Measurements from ENCODE around the gene TSPAN33.
"Not testable (repeated sequence)": the region's sequence is repeated elsewhere in the genome, so short reads cannot be mapped to it uniquely, and the experiment has no call there.

The TSPAN33 gene, protein sequence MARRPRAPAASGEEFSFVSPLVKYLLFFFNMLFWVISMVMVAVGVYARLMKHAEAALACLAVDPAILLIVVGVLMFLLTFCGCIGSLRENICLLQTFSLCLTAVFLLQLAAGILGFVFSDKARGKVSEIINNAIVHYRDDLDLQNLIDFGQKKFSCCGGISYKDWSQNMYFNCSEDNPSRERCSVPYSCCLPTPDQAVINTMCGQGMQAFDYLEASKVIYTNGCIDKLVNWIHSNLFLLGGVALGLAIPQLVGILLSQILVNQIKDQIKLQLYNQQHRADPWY

DNA sequence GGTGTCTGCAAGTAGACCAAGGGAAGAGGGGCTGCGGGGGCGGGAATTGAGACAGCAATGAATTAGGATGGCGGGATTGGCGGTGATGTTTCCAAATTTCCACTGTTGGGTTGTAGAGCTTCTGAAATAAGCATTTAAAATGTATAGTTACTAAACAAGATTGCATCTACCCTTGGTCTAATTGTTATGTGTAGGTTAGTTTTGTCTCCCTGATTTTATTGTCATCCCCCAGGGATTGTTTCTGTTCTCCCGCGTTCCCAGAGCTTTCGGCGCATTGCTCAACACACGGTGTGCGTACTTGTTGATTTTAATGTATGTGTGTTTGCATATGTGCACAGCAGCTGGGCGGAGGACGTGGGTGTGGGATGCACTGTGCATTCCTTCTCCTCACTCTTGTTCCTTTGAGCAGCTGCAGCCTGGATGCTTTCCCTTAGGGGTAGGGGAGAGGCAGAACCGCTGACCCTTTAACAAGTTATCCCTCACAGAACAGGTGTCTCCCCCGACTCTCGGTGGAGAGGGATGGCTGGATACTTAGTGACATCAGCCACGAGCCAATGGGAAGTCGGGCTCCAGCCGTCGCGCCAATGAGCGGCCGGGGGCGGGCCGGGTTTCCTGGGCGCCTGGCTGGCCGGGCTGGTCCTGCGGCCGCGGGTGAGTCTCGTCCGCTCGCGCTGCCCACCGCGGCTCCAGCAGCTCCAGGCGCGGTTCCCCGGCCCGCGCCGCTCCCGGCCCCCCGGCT is at the start of gene TSPAN33:
TSPAN33 (plus strand) TSS at position 613 of the 739 bp plus-strand sequence. CDS start 274 bp downstream, outside the sequence.
- peak; percentile 50 to 58 for DNase-seq

- DNase-seq: no peak
Observed at GRCh38 chr7:129095258-129095657, 49.2 kb upstream of the TSPAN33 start.

DNA sequence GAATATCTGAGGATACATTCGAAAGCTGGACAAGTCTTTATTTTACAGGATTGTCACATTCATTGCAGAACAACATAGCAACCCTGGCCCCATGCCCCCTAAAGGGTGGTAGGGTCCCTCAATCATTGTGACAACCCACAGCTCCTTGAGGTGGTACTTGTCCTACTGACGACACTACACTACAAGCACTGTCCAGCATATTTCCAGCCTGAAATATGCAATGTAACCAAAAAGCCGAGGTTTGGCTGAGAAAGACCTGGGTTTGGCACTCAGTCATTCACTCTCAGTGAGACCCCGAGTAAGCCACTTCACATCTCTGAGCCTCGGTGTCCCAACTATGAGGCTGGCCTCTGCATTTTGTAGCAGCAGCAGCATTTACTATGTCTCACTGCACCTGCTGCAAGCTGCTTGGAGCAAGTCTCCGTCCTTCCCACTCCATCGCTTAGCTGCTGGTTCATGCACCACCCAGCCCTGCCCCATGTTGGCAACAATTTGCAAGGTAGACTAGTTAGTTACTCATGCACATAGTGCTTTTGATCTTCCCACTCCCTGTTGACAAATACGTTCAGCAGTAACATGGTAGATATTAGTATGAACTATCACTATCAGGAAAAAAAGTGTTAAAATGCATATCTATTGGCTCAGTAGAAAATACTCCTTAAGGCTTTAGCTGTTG is 46.0 kb upstream of the TSPAN33 start:
- DNase-seq: no peak

DNA sequence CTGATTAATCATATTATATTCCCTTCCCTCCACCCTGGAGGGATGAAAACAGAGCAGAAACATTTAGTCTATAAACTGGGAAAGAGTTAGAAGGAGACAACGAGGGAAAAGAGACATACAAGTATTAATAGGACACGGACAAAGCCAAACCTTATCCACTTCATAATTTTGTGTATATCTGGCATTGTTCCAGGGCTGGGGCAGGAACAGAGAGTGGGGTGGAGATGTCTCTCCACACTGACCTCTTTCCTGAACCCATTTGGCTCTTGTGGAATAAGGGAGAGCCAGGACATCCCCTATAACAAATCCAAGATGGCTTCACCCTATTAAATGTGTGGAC is 43.7 kb upstream of the TSPAN33 start:
- DNase-seq: no peak

GRCh38 chr7:129101746-129102145 is 42.8 kb upstream of the TSPAN33 start:
- DNase-seq: peak in 1 of 2 experiments; percentile 49

DNA sequence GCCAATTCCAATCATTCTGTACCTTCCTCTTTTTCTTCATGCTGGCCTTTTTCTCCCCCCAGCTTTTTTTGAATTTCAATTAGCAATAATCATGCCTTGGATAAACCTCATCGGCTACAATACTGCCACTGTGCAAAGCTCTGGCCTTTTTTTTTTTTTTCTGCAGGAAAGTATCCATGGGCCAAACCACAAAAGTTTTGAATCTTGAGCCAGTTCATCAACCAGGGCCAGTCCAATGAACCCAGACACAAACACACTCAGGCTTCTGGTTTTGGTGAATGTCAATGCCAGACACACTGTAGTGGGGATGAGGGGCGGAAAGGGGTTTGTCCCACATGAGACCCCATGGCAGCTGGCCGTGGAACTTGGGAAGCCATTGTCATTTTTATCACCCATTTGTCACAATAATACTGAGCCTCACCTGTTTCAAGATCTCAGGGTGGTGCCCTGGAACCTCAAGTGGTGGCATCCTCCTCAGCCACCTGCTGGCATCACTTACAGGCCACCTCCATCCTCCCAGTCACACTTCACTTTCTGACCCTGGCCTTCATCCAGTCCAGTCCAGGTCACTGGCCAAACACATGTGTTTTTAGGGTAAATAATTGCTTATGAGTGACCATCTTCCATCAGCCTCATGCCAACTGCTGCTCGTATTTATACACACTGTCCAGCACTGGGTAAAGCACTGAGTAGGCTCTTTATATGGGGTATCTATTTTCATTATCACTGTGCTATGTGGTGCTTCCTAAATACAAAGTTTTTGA is 40.8 kb upstream of the TSPAN33 start:
- DNase-seq: no peak

GRCh38 chr7:129108581-129108980 is 35.9 kb upstream of the TSPAN33 start:
- DNase-seq: no peak

DNA sequence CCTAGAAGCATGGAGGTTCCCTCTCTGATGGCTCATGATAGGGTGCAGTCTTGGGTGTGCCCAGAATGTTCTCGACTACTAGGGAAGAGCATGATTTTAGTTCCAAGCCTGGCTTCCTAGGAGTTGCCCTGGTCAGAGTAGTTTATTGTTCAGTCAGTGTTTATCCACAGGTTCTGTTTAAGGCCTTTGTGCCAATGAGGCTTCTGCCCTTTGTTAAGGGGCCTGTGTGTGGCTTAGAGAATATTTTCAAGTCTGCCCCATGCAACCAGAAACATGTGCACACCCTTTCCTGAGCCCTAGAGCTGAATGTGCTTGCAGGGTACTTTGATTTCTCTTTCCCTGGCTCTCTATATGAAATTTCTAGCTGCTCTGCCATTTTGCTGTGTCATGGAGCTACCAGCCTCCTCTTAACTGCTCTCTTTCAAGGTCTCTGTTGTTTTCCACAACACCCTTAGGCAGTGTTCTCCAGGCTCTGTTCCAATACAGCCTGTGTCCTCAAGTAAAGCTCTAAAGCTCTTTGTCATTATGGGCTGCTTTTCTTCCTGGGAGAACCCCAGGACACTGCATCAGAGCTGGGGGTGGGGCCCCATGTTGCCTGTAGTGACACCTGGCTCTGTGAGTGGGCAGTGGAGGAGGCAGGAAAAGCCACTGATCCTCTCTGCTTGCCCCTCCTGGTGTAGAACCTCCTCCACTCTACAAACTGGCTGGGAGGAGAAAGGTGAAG is 34.1 kb upstream of the TSPAN33 start:
- no peak for DNase-seq

DNA sequence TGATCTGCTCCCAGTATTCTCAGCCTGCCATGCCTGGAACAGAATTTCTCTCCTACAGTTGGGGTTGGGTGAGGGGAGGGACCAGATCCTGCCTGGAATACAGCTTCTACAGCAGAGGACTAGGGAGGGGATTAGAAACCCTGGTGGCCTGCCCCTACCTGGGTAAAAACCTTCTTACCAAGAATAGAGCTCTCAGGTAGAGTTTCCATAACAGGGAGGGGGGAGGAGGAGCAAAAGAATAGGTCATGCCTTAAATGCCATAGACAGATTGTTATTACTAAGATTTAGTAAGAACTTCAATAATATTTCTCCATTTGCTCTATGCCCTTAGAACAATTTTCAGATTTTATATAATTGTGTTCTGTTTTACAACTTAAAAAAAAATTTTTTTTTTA is 33.5 kb upstream of the TSPAN33 start:
- DNase-seq: no peak

- DNase-seq: no peak
Observed at GRCh38 chr7:129115676-129116075, 28.8 kb upstream of the TSPAN33 start.

- DNase-seq: no peak
Observed at GRCh38 chr7:129118182-129118581, 26.3 kb upstream of the TSPAN33 start.

DNA sequence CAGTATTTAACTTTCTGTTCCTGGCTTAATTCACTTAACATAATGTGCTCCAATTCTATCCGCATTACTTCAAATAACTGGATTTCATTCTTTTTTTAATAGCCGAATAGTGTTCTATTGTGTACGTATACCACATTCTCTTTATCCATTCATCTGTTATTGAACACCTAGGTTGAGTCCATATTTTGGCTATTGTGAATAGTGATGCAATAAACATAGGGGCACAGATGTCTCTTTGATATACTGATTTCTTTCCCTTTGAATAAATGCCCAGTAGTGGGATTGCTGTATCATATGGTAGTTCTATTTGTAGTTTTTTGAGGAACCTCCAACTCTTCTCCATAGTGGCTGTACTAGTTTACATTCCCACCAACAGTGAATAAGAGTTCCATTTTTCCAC is 25.5 kb upstream of the TSPAN33 start:
- DNase-seq: no peak

- DNase-seq: not testable (repeated sequence)
Observed at GRCh38 chr7:129121501-129122077, 22.9 kb upstream of the TSPAN33 start.

GRCh38 chr7:129122078-129122750 is 22.3 kb upstream of the TSPAN33 start:
- DNase-seq: no peak

DNA sequence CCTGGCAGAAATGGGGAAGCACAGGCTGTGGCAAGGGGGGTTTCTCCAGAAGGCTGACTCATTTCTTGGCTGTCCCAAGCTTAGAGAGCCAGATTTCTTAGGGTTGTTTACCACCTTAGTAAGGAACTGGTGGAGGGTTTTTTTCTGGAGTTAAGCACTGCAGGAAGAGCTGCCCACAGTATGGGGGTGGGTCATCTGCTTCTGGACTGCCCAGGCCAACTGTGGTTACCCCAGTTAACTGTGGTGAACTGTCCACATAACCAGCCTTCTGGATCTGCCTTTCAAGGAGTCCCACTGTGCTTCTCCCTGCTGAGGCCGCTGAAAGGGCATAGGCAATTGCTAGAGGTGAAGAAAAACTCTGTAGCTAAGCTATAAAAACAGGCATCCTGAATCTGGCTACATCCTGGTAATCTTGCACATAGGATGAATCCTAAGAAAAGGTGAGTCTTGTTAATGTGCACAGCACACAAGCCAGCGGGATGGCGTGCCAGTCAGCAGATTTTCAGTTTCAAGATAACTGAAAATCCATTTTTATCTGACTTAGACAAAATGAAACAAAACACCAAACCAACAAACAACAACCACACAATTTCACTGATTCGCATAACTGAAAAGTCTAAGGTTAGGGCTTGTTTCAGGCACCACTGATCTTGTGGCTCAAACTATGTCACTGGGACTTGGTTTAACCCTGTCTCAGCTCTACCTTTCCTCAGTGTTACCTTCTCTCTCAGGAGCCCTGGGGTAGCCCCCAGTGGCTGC is 21.6 kb upstream of the TSPAN33 start:
- no peak for DNase-seq

DNA sequence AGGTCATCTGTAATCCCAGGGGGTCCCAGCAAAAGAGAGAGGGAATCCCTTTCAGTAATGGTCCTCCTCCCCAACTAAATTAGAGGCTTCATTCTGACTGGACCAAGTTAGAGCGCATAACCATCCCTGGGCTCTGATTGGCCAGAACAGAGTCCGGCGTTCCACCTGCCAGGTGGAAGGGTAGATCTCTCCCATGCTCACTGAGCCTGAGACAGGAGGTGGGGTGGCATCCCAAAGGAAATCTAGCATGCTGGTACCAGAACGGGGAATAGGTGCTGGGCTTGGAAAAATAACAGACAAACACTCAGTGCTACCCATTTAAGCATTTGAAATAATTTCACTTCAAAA is 21.0 kb upstream of the TSPAN33 start:
- DNase-seq: no peak

DNA sequence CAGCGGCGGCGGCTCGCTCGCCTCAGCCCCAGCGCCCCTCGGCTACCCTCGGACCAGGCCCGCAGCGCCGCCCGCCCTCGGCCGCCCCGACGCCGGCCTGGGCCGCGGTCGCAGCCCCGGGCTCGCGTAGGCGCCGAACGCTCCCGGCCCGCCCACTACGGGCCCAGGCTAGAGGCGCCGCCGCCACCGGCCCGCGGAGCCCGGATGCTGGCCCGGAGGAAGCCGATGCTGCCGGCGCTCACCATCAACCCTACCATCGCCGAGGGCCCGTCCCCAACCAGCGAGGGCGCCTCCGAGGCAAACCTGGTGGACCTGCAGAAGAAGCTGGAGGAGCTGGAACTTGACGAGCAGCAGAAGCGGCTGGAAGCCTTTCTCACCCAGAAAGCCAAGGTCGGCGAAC is 18.2 kb upstream of the TSPAN33 start:
- DNase-seq: no peak

- no peak for DNase-seq
Observed at GRCh38 chr7:129127154-129127553, 17.4 kb upstream of the TSPAN33 start.

GRCh38 chr7:129127601-129128000 is 16.9 kb upstream of the TSPAN33 start:
- DNase-seq: no peak

DNA sequence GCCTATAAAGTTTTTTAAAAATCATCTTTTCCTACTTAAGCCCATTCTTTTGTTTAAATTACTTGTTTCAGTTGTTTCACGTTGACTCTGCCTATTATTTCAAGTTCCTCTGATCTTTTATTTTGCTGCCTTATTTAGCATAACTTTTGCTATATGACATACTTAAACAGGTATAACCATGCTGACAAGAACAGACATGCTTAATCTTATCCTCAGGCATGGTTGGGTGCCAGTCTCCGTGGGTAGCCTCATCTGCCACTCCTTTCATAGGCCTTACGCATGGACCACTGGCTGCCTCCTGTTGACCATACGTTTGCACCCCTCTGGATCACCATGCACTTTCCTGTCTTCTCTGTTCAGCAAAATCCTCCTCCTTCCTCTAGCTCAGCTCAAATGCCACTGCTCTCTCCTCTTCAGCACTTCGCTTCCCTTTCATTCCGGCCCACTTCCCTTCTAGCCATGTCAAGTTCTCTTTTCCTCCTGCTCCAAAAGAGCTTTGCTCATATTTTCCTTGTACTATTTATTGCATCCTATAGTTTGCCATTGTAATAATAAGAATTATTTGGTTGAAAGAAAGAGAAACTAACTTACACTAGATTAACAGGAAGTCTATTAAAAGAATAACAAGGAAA is 10.0 kb upstream of the TSPAN33 start:
- no peak for DNase-seq

Measured in NCI-H187 (cell line).